GM12878 (cell line): ENCODE data around the gene BPTF.

Experiments
- ASH2L ChIP-seq: fragments of 300-600, 200-600 bp; sonication (generic); IDR thresholded peaks from 2 replicates; pipeline ENCODE4 v1.6.1; 2017; ENCODE audit warnings: low read depth, mild to moderate bottlenecking, borderline replicate concordance
- CBX5 ChIP-seq: sonication (generic); IDR thresholded peaks from 2 replicates; pipeline ENCODE4 v1.6.1; 2016; ENCODE audit warnings: low read depth, moderate library complexity, mild to moderate bottlenecking, inconsistent platforms
- CHD2 ChIP-seq: IDR thresholded peaks from 2 replicates; pipeline ENCODE4 v1.6.1; 2011; ENCODE audit warnings: low read depth, low read length, improper control_type of control experiment, borderline replicate concordance
- CTCF ChIP-seq, 3 experiments: IDR thresholded peaks in 2 of 3; conservative IDR thresholded peaks in 1 of 3; 2 replicates each; pipeline ENCODE4 v1.5.1; 2011; ENCODE audit warnings: low read depth in 3 of 3, low read length in 3 of 3, mild to moderate bottlenecking in 3 of 3, control low read depth in 2 of 3, moderate library complexity in 2 of 3, inconsistent platforms in 1 of 3, mixed read lengths in 1 of 3; ENCODE audit not compliant: control insufficient read depth in 2 of 3, insufficient read depth in 1 of 3; ENCODE audit errors: extremely low read depth in 1 of 3
- EGR1 ChIP-seq, 2 experiments: IDR thresholded peaks; 1 replicate in 1 of 2; 2 replicates in 1 of 2; pipeline ENCODE4 v1.6.1; 2011 to 2012; ENCODE audit warnings: low read depth in 2 of 2, low read length in 2 of 2, borderline replicate concordance in 1 of 2, mild to moderate bottlenecking in 1 of 2, moderate library complexity in 1 of 2
- LARP7 ChIP-seq: fragments of 450-650 bp; IDR thresholded peaks from 2 replicates; pipeline ENCODE4 v1.6.1; 2017; ENCODE audit warnings: mild to moderate bottlenecking
- MLLT1 ChIP-seq: fragments of 450-650 bp; IDR thresholded peaks from 2 replicates; pipeline ENCODE4 v1.6.1; 2016; ENCODE audit warnings: mild to moderate bottlenecking
- POLR2A ChIP-seq: IDR thresholded peaks from 2 replicates; pipeline ENCODE4 v1.6.1; 2011; ENCODE audit warnings: low read depth, mild to moderate bottlenecking, low read length
- RBBP5 ChIP-seq: fragments of 200-600 bp; sonication (generic); conservative IDR thresholded peaks from 2 replicates; pipeline ENCODE4 v1.6.1; 2016
- RCOR1 ChIP-seq: conservative IDR thresholded peaks from 2 replicates; pipeline ENCODE4 v1.6.1; 2012; ENCODE audit warnings: low read depth, low read length, improper control_type of control experiment
- TCF3 ChIP-seq: IDR thresholded peaks from 2 replicates; pipeline ENCODE4 v1.6.1; 2012; ENCODE audit warnings: low read depth, mild to moderate bottlenecking, low read length, borderline replicate concordance; ENCODE audit not compliant: insufficient read depth

- no peak for TF ChIP-seq TCF3
- peak; percentile 59 to 83 (median 80) for TF ChIP-seq CTCF (IDR thresholded peaks at IDR 0.05 in 2 of 3, conservative IDR thresholded peaks at IDR 0.05 in 1 of 3; ENCODE audit: control insufficient read depth in 2 of 3, extremely low read depth in 1 of 3, insufficient read depth in 1 of 3, low read depth in 3 of 3, low read length in 3 of 3)
- TF ChIP-seq RBBP5, result no peak
- TF ChIP-seq CBX5, result no peak
- TF ChIP-seq POLR2A, result no peak
- TF ChIP-seq LARP7, result no peak
- no peak for TF ChIP-seq ASH2L
- no peak for TF ChIP-seq RCOR1
- no peak for TF ChIP-seq CHD2
- no peak for TF ChIP-seq EGR1 (IDR thresholded peaks at IDR 0.05; ENCODE audit: borderline replicate concordance in 1 of 2, low read depth in 2 of 2, low read length in 2 of 2)
- TF ChIP-seq MLLT1, result no peak
Measured at GRCh38 chr17:68011199-68011665, 185.9 kb downstream of the BPTF start.
